ENCODE data around the gene PKIB.

The PKIB gene

DNA sequence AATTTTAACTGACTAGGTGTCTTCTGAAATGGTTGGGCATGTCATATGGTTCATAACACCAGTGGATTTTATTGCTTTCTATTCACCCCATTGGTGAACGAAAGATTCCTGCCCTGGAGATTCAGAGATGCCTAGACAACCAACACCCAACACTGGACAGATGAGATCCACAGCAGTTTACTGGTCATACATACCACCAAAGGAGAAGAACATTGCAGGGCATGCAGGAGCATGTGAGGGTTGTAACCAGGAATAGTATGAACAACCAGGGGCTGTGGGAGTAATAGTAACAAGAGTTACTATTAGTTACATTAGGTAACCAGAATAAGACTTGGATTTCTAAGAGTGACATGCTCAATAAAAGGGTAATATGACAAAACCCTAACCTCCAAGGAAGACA lies 91.5 kb downstream of the PKIB start:
- Mint-ChIP-seq H3K27ac (no peak overlapping the region), H3K4me3 (no peak overlapping the region), H3K4me1 (no peaks in the 10 kb centered on the region), H3K9me3 (no peaks in the 10 kb centered on the region), H3K27me3 (no peaks in the 10 kb centered on the region)
- DNase-seq: no peak
- no peak for ATAC-seq

DNA sequence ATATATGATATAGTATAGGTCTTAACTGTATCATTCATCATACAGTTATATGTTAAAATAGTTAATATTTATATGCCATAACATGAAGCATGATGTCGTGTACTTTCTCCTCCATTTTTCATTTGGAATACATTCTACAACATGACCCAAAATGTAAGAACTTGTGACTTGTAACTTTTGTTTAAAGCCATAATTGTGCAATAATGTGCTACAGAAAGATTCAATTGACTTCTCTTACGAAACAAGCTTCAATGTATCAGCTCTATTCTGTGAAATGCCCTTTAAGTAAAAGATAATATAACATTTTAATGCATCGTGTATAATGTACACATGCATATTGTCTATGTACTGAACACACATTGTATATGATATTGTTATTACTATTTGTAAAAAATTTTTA lies 92.6 kb downstream of the PKIB start:
- ATAC-seq (no peak), DNase-seq (no peak)
- Mint-ChIP-seq H3K27me3 (no peaks in the 10 kb centered on the region), H3K9me3 (no peaks in the 10 kb centered on the region), H3K4me3 (no peak overlapping the region), H3K4me1 (no peaks in the 10 kb centered on the region), H3K27ac (no peak overlapping the region)

- ATAC-seq: no peak
- Mint-ChIP-seq H3K9me3 (no peaks in the 10 kb centered on the region), H3K27ac (no peak overlapping the region), H3K4me3 (no peak overlapping the region), H3K27me3 (no peaks in the 10 kb centered on the region), H3K4me1 (no peaks in the 10 kb centered on the region)
- no peak for DNase-seq
These were observed 93.9 kb downstream of the PKIB start for GRCh38 chr6:122704066-122704465.

DNA sequence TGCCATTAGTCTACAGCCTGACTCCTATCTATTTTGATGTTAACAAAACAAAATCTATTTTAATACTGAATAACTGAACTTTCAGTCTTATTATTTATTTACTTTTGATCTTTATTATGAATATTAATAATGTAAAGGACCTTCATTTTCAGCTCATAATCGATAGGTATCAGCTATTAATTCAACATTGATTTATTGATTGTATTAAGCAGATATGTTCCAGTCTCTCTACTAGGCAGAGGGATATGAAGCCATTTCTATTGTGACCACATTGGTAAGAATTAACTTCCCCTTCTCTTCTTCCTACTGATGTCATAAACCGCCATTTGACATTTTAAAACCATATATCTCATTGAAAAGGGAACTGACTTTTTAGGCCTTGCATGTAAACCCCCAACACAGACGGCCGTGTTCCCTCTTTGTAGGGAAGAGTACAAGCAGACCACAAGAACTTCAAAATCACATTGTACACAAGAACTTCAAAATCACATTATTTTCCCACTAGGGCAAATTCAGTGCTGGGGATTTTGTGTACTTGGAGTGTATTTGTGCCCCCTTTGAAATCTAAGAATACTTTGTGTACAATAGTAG lies 99.8 kb downstream of the PKIB start:
- H3K9me3 Mint-ChIP-seq: no peaks in the 10 kb centered on the region
- no peak for ATAC-seq
- no peaks in the 10 kb centered on the region for H3K27me3 Mint-ChIP-seq
- no peak overlapping the region for H3K27ac Mint-ChIP-seq
- no peak overlapping the region for H3K4me3 Mint-ChIP-seq
- H3K4me1 Mint-ChIP-seq: no peaks in the 10 kb centered on the region
- no peak for DNase-seq

- no peak for DNase-seq
- no peak overlapping the region for H3K4me3 Mint-ChIP-seq
- ATAC-seq: no peak
- no peaks in the 10 kb centered on the region for H3K4me1 Mint-ChIP-seq
- no peaks in the 10 kb centered on the region for H3K9me3 Mint-ChIP-seq
- H3K27ac Mint-ChIP-seq: no peak overlapping the region
- no peaks in the 10 kb centered on the region for H3K27me3 Mint-ChIP-seq
These were observed 100.9 kb downstream of the PKIB start for GRCh38 chr6:122710908-122711635.

DNA sequence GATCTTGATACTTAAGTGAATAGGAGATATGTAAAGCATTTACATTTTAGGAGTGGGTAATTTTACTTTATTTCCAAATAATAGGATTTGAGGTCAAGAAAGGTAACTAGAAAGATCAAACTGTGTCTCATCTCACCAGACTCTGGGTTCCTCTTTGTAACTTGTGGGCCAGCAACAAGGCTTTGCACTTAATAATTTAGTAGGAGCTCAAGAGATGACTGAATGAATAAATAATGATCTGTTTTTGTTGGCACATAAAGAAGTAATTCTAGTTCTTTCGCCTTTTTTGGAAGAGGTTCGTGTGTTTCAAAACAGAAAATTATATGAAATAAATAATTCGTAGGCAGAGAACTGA lies 101.9 kb downstream of the PKIB start:
- no peak overlapping the region for H3K4me3 Mint-ChIP-seq
- no peaks in the 10 kb centered on the region for H3K9me3 Mint-ChIP-seq
- ATAC-seq: no peak

GRCh38 chr6:122712448-122713137 lies 102.4 kb downstream of the PKIB start:
- no peak for DNase-seq
- Mint-ChIP-seq H3K27ac (no peak overlapping the region), H3K27me3 (no peaks in the 10 kb centered on the region), H3K4me1 (no peaks in the 10 kb centered on the region), H3K9me3 (no peaks in the 10 kb centered on the region), H3K4me3 (no peak overlapping the region)
- no peak for ATAC-seq

More for the DNA sequence above, 101.9 kb downstream of the PKIB start:
- Mint-ChIP-seq H3K27ac (no peak overlapping the region), H3K27me3 (no peaks in the 10 kb centered on the region), H3K4me1 (no peaks in the 10 kb centered on the region)
- no peak for DNase-seq

DNA sequence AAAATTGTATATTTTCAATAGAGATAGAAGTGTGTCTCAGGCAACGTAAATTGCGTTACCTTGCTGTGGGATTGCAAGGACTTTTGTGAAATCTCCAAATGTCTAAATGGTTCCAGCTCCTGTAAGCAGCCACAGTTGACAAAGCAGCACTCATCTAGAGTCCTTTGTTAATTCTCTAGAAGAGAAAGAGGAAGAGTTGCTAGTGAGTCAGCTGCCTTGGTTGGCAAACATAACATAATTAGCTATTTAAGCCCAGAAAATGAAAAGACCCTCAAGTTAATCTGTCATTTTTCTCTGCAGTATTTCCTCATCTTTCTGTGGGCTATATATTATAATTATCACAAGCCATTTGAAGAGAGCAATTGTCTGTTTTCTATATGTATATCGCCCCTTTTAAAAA lies 102.9 kb downstream of the PKIB start:
- no peaks in the 10 kb centered on the region for H3K27me3 Mint-ChIP-seq
- no peak for DNase-seq
- no peaks in the 10 kb centered on the region for H3K9me3 Mint-ChIP-seq
- ATAC-seq: no peak
- H3K4me3 Mint-ChIP-seq: no peak overlapping the region
- no peaks in the 10 kb centered on the region for H3K4me1 Mint-ChIP-seq
- no peak overlapping the region for H3K27ac Mint-ChIP-seq

- H3K27ac Mint-ChIP-seq: no peak overlapping the region
- H3K4me1 Mint-ChIP-seq: no peaks in the 10 kb centered on the region
- no peak overlapping the region for H3K4me3 Mint-ChIP-seq
- H3K27me3 Mint-ChIP-seq: no peaks in the 10 kb centered on the region
- no peaks in the 10 kb centered on the region for H3K9me3 Mint-ChIP-seq
- DNase-seq: no peak
- no peak for ATAC-seq
These were observed 103.9 kb downstream of the PKIB start for GRCh38 chr6:122714059-122714458.

GRCh38 chr6:122715725-122716124 lies 105.5 kb downstream of the PKIB start:
- peaks cover 6% of the 10 kb centered on the region for H3K27me3 Mint-ChIP-seq
- no peak for ATAC-seq
- DNase-seq: no peak
- H3K4me3 Mint-ChIP-seq: no peak overlapping the region
- no peak overlapping the region for H3K27ac Mint-ChIP-seq
- no peaks in the 10 kb centered on the region for H3K9me3 Mint-ChIP-seq
- no peaks in the 10 kb centered on the region for H3K4me1 Mint-ChIP-seq

DNA sequence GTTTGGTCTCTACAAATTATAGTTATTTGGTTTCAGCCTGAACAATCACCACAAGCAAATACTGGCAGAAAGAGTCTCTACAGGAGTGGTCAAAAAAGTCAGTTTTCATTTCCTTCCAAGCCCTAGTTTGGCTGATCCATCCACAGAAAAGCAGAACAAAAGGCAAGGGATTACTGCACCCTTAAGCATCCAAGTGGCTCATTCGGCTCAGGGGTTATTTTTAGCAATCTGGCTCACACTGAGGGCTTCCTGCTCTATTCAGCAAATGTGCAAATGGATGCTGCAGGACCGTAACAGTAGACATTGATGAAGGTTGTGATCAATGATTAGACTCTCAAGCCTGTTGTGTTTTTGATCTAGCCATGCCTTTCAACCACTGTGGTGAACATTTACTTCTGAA lies 107.1 kb downstream of the PKIB start:
- peaks cover 6% of the 10 kb centered on the region for H3K27me3 Mint-ChIP-seq
- DNase-seq (no peak), ATAC-seq (no peak)
- no peaks in the 10 kb centered on the region for H3K4me1 Mint-ChIP-seq
- no peak overlapping the region for H3K27ac Mint-ChIP-seq
- H3K9me3 Mint-ChIP-seq: no peaks in the 10 kb centered on the region
- H3K4me3 Mint-ChIP-seq: no peak overlapping the region

- H3K4me1 Mint-ChIP-seq: no peaks in the 10 kb centered on the region
- no peak overlapping the region for H3K27ac Mint-ChIP-seq
- peaks cover 6% of the 10 kb centered on the region for H3K27me3 Mint-ChIP-seq
These were observed 108.4 kb downstream of the PKIB start for GRCh38 chr6:122718616-122719015.

GRCh38 chr6:122719176-122719575 lies 109.0 kb downstream of the PKIB start:
- DNase-seq: no peak
- no peak overlapping the region for H3K4me3 Mint-ChIP-seq
- no peak overlapping the region for H3K27ac Mint-ChIP-seq
- no peaks in the 10 kb centered on the region for H3K9me3 Mint-ChIP-seq
- no peaks in the 10 kb centered on the region for H3K4me1 Mint-ChIP-seq
- no peak for ATAC-seq
- peaks cover 6% of the 10 kb centered on the region for H3K27me3 Mint-ChIP-seq

More at GRCh38 chr6:122718616-122719015, 108.4 kb downstream of the PKIB start:
- DNase-seq (no peak), ATAC-seq (no peak)
- no peak overlapping the region for H3K4me3 Mint-ChIP-seq
- H3K9me3 Mint-ChIP-seq: no peaks in the 10 kb centered on the region

GRCh38 chr6:122722746-122723145 lies 112.5 kb downstream of the PKIB start:
- Mint-ChIP-seq H3K27ac (no peak overlapping the region), H3K4me1 (no peaks in the 10 kb centered on the region), H3K9me3 (no peaks in the 10 kb centered on the region), H3K27me3 (peaks cover 6% of the 10 kb centered on the region), H3K4me3 (no peak overlapping the region)
- DNase-seq (no peak), ATAC-seq (no peak)

- no peak overlapping the region for H3K27ac Mint-ChIP-seq
- H3K4me1 Mint-ChIP-seq: no peaks in the 10 kb centered on the region
- DNase-seq (no peak), ATAC-seq (no peak)
- H3K27me3 Mint-ChIP-seq: peaks cover 8% of the 10 kb centered on the region
- H3K9me3 Mint-ChIP-seq: no peaks in the 10 kb centered on the region
- H3K4me3 Mint-ChIP-seq: no peak overlapping the region
These were observed 116.4 kb downstream of the PKIB start for GRCh38 chr6:122726649-122727048.

DNA sequence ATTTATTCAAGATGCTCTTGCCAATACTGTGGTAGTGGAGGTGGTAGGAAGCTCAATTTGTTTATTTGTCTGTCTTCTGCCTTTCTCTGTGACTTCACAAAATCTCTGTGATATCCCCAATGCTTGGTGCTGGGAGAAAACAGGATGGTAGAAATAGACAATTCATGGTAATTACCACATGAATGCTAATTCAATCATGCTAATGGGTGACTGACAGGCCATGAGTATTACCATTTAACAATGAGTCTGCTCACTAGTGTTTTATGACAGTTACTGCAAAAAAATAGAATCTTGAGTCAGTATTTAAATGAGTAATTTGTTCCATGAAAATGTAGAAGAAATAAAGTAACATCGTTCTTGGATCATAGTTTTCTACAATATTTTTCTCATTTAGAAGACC lies 117.0 kb downstream of the PKIB start:
- no peak overlapping the region for H3K4me3 Mint-ChIP-seq
- H3K4me1 Mint-ChIP-seq: no peaks in the 10 kb centered on the region
- no peaks in the 10 kb centered on the region for H3K9me3 Mint-ChIP-seq
- no peak for ATAC-seq
- H3K27ac Mint-ChIP-seq: no peak overlapping the region
- DNase-seq: no peak
- H3K27me3 Mint-ChIP-seq: peaks cover 8% of the 10 kb centered on the region
